ENCODE data around the gene AMFR.

GRCh38 chr16:56426585-56426984 lies 1.2 kb upstream of the AMFR start:
- no peak for TF ChIP-seq CTCF (IDR thresholded peaks at IDR 0.05)
- TF ChIP-seq POLR2A (IDR thresholded peaks at IDR 0.05), result no peak
